Stromal cell of bone marrow (primary cell): ENCODE measurements around the gene COL4A3.

Source experiments
- DNase-seq: peaks from one replicate; pipeline ENCODE4 v3.0.0-alpha.2; 2012; ENCODE audit warnings: low read depth

The COL4A3 gene

DNA sequence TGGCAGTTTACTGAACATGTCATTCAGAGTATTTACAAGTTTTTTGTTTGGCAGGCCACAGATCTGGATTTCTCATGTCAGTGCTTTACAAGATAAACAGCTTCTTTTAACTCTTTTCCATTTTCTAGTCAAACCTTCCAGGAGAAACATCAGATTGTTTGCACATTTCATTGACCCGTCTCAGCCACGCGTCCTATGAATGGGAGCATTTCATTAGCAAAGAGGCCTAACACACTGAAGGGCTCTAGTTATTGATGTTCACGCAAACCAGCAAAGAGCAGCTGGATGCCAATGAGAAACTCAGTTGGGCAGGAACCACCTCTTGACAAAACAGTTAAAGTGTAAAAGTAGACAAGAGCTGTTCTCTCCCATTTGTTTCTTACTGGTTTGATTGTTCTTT, 131.4 kb downstream of the COL4A3 start:
- no peak for DNase-seq

DNA sequence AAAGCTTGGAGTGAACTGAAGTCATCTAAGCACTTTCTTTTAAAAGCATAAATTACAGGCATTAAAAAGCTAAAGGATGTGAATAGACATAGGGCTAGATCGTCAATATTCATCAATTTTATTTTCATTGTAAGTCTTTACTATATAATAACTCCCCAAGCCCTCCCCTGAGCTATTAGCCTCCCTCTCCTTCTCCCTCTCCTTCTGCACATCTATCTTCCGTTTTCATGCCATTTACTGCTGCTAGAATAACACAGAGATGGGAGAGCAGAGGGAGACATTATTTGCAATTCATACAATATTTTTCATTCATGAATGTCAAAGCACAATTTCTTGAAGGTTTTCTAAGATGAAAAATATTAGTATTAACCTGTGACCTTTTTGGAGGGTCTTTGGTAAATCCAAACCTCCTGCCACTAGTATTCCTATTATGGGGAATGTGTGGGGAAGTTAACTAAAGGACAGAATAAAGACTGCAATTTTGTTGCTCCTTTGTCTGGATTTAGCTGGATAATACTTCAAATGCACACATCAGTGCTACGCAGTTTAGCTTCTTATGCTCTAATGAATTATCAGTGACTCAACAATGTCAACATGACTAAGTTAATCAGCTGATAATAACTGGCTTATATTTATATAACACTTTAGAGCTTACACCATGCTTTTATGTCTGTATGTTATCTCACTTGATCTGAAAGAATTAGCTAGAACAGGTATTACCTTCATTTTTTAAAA, 132.4 kb downstream of the COL4A3 start:
- no peak for DNase-seq

DNA sequence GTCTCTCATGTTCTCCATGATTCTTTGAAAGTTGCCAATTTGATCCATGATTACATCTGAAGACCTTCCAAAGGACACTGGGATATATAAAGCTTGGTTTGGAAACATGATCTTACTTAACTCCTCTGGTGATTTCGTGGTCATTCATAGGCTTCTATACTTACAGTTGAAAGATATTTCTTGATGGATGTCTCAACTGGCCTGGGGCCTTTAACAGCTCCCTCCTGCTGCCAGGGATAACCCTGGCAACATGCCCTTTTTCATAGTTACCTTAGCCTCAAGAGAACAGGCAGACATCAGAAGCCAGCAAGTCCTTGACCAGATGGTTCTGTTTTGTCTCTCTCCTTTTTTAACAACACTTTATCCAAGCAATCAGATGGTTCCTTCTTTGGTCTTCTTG, 137.1 kb downstream of the COL4A3 start:
- no peak for DNase-seq

DNA sequence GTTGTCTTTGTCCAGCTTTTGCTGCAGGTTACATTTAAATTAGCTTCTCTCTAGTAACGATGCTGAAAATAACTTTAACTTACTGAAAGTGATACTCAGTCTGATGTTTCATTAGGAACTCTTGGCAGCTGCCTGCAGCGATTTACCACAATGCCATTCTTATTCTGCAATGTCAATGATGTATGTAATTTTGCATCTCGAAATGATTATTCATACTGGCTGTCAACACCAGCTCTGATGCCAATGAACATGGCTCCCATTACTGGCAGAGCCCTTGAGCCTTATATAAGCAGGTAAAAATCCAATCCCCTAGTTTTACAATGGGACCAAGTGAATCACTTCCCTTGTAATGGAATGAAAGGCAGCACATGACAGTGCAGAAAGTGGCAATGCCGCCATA, 144.4 kb downstream of the COL4A3 start:
- DNase-seq = no peak

DNA sequence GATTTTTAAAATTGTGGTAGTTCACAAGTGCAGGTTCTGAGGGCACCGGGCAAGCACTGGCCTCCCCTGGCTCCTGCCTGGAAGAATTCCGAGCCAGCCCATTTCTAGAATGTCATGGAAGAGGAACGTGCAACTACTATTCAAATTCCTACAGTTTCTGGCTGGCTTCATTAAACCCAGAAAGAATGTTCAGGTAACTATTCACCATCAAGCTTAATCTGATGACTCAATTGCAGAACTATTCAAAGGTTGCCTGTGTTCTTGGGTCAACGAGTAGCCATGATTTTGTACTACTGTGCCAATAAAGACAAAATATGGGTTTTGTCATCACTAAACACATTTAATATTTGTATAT, 146.3 kb downstream of the COL4A3 start:
- DNase-seq = no peak

DNA sequence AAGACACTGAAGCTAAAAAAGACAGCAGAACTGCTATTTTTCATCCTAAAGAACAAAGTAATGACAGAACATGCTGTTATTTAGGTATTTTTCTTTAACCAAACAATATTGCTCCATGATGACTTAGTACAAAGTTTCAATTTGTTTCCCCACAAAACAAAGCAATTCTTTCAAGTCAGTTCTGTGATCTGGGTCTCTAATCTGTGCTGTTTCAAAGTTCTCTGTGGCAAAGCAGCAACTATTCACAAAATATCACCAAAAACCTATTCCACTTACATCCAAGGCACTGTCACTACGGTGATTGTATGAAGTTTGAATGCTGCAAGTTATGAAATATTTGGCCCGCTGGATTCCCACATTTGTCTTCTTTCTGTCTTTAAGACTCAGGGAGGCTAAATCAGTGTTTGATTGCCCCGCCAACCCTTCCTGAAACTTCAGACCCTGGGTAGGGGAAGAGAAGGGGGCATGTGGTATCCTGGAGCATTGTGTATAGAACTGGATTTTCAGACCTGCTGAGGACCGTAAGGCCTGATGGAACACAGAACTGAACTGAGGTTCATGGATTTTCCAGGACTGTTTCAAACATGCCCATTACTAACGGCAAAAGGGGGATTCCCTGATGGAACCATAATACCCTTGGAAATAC, 147.6 kb downstream of the COL4A3 start:
- no peak for DNase-seq

DNA sequence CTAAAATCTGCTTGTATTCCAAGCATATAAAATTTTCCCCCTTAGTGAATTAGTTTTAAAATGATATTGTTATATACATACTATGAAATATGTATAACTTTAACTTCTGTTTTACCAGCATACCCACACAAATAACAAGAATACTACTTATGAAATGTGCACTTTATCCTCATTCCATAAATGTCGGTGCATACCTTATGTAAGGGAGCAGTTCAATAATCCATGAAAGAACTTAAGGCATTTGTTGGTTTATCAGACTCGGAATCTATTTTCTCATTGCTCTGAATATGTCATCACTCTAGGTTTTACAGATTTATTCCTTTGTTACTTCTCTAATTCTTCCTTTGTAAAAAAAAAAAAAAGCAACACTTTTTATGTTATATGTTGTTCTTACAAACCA, 148.2 kb downstream of the COL4A3 start:
- no peak for DNase-seq

DNA sequence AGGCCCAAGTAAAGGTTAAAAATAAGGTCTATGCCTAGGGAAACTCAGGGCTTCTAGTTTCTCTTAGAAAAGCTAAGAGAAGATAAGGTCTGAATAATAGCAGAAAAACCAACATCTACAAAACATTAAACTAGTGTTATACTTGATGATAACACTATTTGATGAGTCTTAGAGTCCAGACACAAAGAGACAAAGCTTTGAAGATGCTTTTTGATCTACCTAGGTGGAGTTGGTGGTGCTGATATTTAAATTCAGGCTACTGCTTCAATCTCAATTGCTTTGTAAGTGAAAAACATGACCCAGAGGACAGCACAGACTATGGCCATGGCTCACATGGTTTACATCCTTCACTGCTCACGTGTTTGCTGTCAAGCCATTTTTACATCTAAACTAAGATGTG, 148.9 kb downstream of the COL4A3 start:
- no peak for DNase-seq

DNA sequence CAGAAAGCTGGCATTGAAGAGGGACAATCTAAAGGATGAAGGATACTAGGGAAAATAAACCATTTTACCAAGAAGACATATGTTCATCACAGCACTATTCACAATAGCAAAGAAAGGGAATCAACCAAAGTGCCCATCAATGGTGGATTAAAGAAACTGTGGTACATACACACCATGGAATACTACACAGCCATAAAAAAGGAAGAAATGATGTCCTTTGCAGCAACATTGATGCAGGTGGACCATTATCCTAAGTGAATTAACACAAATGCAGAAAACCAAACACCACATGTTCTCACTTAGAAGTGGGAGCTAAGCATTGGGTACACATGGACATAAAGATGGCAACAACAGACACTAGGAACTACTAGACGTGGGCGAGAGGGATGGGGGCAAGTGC, 153.4 kb downstream of the COL4A3 start:
- DNase-seq = no peak

DNA sequence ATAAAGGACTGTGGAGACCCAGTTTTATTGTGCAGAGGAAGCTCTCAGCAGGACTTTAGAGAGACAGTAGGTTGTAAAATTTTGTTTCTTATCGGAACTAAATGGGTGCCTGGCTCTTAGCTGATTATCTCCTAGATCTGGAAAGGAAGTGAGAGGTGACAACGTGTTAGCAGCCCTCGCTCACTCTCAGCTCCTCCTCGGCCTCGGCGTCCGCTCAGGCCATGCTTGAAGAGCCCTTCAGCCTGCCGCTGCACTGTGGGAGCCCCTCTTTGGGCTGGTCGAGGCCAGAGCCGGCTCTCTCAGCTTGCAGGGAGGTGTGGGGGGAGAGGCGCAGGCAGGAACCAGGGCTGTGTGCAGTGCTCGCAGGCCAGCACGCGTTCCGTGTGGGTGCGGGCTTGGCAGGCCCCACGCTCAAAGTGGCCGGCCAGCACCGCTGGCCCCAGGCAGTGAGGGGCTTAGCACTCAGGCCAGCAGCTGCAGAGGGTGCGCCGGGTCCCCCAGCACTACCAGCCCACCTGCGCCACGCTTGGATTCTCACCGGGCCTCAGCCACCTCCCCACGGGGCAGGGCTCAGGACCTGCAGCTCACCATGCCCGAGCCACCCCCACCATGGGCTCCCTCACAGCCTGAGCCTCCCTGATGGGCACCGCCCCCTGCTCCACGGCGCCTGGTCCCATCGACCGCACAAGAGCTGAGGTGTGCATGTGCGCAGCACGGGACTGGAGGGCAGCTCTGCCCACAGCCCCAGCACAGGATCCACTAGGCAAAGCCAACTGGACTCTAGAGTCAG, 156.1 kb downstream of the COL4A3 start:
- DNase-seq = no peak

DNA sequence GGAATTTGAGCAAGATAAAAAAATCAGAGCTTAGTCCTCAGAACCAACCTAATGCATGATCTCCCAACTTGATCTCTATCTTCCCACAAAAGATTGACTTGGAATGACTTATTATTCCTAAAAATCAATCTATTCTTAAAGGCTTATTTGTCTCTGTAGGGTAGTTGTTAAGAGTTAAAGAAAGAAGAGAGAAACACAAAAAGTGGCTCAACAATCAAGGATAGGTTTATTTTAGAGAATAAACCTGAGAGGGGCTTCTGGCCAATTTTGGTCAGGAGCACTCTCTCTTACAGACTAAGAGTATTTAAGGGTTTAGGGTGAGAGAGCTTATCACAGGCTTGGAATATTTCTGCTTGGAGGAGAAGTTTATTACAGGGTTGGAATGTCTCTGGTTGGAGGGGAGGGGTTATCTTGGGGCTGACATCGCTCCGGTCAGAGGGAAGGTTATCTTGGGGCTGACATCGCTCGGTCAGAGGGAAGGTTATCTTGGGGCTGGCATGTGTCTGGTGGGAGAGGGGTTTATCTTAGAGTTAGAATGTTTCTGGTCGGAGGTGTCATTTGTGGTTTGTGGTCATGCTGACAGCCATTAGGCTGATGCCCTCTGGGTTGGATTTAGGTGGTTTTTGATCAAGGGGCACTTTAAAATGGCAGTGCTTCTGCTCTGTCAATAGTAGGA, 158.2 kb downstream of the COL4A3 start:
- no peak for DNase-seq

DNA sequence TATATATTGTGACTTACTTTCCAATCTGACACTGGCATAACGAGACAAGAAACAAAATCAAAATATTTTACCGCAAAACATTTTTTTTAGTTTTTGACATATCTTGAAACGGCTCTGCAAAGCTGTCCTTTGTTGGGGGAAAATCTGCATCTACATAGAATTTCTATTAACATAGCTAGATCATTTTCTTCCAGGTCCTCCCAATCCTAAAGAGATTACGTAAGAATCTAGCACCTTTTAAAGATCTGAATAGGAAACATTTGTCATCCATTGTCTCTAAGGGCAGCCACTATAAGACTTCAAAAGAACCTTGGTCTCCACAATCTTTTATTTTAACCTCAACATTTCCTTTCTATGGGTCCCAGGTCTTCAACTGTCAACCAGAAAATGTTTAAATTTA, 159.4 kb downstream of the COL4A3 start:
- no peak for DNase-seq

DNA sequence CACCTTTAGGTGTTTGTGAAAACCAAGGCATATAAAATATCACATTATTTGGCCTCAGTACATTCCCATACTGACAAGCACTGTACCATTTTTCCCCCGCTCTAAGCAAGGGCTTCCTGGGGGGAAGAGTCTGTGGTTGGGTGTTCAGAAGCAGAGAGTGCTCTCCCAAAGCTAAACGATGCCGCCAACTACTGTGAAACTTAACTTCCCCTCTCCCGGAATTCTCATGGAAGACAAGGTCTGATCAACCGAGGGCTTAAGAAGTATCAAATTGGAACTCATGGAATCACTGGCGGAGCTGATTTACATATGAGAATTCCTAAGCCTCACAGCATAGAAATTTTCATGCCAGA, 160.2 kb downstream of the COL4A3 start:
- DNase-seq = no peak

DNA sequence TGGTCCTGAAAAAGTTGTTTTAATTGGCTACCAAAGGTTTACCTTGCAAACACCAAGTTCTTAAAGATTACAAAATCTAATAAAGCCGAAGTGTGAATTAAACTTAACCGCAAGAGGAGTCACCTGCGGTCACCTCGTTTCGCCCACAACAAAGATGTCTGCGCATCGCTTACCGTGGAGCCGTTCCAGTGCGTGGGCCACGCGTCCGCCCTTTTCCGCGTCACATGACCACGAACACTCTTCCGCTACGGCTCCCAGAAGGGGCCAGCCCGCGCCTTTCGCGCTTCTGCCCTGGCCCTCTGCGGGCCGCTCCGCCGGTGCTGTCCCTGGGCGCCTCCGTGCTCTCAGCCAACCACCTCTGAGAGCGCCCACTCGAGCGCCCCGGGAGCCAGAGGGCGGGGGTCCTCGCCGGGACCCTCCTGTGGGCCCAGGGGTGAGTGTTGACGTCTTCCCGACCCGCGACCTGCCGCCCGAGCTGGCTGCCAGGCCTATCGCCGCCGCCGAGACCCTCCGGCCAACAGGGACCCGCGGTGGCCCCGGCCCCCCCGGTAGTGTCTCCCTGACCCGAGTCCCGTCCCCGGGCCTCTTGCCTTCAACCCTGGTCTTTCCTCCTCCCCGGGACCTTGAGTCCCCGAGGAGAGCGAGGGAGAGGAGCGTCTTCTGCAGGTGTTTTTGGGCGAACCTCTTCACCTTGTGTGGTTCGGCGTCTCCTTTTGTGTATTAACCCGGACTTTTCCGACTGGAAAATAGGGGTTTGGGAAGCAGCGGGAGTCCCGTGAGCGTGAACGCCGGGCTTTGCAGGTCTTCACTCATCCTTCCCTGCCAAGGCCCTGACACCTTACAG, 160.8 kb downstream of the COL4A3 start, which contains the start of gene MFF:
MFF (plus strand) TSS at position 257 of the 844 bp plus-strand sequence. CDS start 5,415 bp downstream, outside the sequence.
- peak; percentile 87 for DNase-seq

DNA sequence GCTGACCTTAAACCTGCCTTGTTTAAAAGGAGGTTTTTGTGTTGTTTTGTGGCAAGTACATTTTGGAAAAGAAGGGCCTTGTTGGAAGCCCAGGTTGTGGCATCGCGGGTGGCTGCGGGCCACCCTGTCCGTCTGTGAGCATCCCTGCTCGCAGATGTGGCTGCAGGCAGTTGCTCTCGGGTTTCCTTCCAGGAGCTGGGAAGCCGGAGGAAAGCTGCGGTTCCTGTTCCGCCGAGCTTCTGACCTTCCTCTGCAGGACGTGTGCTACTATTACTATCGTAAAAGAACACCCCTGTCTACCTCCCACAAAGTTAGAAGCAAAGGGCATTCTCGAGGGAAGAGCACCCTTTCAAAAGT, 161.4 kb downstream of the COL4A3 start:
- peak; percentile 6 for DNase-seq

DNA sequence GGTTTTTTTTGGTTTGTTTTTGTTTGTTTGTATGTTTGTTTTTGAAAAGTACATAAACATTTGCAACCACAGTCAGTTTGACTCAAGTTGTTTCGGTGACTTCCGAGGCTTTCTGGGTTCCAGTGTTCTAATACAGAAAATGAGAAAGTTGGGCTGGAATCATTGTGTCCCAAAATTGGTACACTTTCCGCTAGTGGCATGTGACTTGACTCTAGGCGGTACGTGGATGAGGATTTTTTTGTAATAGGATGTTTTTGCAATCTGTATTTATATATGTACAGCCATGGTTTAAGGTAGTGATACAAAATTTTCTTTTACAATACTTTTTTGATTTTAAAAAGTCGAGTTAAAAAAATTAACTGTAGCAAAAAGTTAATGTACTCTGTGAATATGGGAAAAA, 162.4 kb downstream of the COL4A3 start:
- no peak for DNase-seq

DNA sequence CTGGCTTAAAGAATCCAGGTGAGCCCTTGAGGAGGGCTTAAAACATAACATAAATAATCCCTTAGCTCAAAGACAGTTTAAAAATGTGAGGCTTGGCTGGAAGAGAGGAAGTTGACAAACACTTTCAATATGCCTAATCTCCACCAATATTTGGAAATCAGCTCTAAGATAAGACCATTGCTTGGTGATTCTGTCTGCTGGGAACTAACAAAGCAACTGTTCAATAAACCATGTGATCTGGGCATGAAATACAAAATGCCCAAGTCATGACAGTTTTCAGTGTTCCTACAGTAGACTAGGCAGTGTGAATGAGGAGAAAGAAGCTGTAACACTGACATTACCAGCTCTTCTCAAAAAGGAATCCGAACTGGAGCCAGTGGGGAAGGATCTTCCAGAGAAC, 171.3 kb downstream of the COL4A3 start:
- DNase-seq = no peak

DNA sequence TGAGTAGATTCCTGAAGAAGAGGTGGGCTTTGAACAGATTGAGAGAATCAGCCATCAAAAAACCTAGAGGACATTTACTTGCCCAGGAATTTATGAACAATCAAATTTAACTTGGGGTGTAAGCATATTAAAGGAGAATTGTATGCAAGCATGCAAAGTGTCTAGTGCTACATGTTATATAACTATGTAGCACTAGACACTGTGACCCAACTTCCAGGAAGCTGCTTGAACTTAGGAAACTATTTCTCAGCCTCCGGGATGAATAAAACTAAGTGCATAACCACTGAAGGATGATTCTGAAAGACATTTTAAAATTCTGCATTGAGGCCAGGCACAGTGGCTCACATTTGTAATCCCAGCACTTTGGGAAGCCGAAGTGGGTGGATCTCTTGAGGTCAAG, 173.0 kb downstream of the COL4A3 start:
- no peak for DNase-seq

DNA sequence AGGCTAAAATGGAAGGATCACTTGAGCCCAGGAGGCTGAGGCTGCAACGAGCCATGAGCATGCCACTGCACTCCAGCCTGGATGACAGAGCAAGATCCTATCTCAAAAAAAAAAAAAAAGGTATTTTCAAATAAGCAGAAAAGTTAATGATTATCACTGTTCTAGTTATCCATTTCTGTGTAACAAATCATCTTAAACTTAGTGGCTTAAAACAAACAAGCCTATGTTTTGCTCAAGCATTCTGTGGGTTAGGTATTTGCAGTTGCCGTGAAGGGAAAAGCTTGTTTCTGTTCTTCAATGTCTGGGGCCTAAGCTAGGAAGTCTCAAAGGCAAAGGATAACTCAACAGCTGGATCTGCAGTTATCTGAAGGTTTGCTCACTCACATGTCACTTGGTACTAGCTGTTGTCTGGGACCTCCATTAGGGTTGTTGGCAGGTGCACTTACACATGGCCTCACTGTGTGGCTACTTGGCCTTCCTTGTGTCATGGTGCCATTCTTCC, 174.7 kb downstream of the COL4A3 start:
- DNase-seq = no peak

DNA sequence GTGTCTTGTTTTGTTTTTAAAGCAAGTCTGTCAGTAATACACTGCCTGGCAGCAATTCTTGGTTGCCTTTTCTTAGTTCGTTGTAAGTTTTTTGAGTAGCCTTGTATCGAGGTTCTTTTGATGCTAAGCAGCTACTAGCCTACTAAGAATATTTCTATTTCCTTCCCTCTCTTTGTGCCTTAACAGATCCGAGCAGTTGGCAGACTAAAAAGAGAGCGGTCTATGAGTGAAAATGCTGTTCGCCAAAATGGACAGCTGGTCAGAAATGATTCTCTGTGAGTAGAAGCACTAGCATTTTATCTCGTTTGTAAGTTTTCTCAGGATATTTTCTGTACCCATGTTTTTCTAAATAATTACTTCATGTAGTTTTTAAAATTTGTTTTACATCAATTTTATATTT, 175.7 kb downstream of the COL4A3 start:
- no peak for DNase-seq

DNA sequence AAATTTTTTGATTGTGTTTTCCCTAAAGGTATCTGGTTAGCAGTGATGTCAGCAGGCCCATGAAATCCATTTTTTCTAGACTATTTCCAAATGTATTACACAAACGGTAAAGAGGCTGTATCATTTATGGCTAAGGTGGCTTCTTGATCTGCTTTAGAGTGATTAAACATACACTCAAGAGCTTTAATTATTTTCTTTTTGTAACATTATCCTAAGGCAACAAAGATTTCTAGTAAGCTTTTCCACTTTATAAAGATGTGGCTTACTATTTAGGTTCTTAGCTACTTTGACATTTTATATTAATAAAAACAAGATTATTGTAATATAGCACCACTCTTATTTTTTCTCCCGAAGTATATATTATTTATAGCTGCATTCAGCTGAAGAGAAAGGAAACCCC, 177.1 kb downstream of the COL4A3 start:
- DNase-seq = no peak

DNA sequence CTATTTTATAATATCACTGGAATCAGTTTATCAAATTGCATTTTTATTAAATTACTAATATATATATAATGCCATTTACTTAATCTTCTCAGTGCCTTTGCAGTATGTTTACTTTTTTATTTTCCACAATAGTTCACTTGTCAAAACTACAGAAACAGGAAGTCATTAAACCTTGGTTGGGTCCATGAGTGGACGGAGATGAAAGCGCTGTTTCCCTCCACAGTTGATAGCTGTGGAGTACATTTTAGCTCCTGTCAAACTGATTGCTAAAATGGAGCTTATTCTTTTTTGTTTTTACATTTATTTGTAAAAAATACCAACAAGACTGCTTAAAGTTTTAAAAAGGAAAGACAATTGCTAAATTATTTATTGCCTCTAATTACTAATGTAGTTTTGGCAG, 179.8 kb downstream of the COL4A3 start:
- no peak for DNase-seq
